IPS-15b (cell line): ENCODE measurements around the gene TTYH1.

ENCODE experiments used
- H3K27me3 ChIP-seq: one replicate; pipeline ENCODE4 v1.6.1; 2013; ENCODE audit warnings: low read length; ENCODE audit not compliant: control insufficient read depth, insufficient read depth
- H3K36me3 ChIP-seq: one replicate; pipeline ENCODE4 v1.6.1; 2013; ENCODE audit warnings: low read length; ENCODE audit not compliant: control insufficient read depth, insufficient read depth
- H3K4me1 ChIP-seq: one replicate; pipeline ENCODE4 v1.6.1; 2013; ENCODE audit warnings: mild to moderate bottlenecking, low read length; ENCODE audit not compliant: control insufficient read depth, insufficient read depth
- H3K4me3 ChIP-seq: one replicate; pipeline ENCODE4 v1.5.1; 2013; ENCODE audit warnings: low read depth, low read length
- H3K9ac ChIP-seq: one replicate; pipeline ENCODE4 v1.6.1; 2013; ENCODE audit warnings: low read depth, mild to moderate bottlenecking, low read length
- H3K9me3 ChIP-seq: one replicate; pipeline ENCODE4 v1.6.1; 2013; ENCODE audit warnings: mild to moderate bottlenecking, low read length; ENCODE audit not compliant: control insufficient read depth, insufficient read depth

Gene TTYH1

DNA sequence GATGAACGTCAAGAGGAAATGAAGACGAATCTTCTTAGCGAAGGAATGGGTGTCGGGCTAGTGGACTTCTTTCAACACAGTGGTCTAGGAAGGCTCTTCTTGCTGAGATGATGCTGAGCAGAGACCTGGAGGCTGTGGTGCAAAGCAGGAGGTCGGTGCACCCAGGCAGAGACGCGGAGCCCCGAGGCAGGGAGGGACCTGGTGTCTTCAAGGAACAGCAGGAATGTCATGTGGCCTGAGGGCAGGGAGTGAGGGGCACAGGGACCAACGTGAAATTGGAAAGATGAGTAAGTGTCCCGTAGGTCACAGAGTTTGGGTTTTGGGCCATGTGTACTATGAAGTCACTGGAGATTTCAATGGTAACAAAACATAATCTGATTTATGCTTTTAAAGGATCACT lies 69.2 kb downstream of the TTYH1 start:
- no peaks in the 10 kb centered on the region for H3K36me3 ChIP-seq
- H3K4me1 ChIP-seq = no peaks in the 10 kb centered on the region
- H3K9ac ChIP-seq = no peak overlapping the region
- H3K9me3 ChIP-seq = no peaks in the 10 kb centered on the region
- H3K4me3 ChIP-seq = no peak overlapping the region
- H3K27me3 ChIP-seq = no peaks in the 10 kb centered on the region

GRCh38 chr19:54485851-54486250 lies 70.6 kb downstream of the TTYH1 start:
- Histone ChIP-seq H3K27me3 (no peaks in the 10 kb centered on the region), H3K9me3 (no peaks in the 10 kb centered on the region), H3K36me3 (no peaks in the 10 kb centered on the region), H3K4me3 (no peak overlapping the region), H3K4me1 (no peaks in the 10 kb centered on the region), H3K9ac (no peak overlapping the region)
